GM21423 (cell line): ENCODE data around the gene ZNF775.
A peak's percentile ranks its signal among the peaks of the same experiment; 100 is the strongest.

ENCODE experiments used
- ATAC-seq: cut with Tn5 transposase; IDR thresholded peaks from one replicate; pipeline ENCODE4 v1.9.1; 2021; ENCODE audit warnings: mild to moderate bottlenecking, moderate library complexity; ENCODE audit not compliant: unreplicated experiment

The ZNF775 gene

DNA sequence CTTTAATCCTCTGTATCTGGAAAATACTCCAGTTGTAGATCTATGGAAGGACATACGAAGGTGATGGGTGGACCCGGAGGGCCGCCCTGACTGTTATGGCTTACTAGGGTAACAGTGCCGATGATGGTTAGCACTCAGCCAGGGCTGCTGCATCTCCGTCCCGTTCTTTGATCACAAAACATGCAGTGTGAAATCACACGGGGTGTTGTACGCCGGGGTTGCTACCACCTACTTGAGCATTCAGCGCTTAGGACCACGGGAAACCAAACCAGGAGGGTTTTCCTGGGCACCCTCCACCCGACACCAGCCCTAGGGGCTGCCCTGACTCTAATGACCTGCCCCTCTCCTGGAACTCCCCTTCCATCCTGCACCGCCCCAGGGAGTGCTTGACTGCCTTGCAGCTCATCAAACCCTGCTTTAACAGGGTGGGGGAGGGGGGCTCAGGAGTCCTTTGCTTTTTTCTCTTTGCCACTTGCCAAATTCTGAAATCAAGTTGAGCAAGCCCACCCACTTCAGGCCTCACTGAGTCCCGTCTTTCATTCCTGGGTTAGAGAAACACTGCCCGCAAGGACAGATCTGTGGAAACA lies 20.4 kb downstream of the ZNF775 start:
- ATAC-seq: no peak

DNA sequence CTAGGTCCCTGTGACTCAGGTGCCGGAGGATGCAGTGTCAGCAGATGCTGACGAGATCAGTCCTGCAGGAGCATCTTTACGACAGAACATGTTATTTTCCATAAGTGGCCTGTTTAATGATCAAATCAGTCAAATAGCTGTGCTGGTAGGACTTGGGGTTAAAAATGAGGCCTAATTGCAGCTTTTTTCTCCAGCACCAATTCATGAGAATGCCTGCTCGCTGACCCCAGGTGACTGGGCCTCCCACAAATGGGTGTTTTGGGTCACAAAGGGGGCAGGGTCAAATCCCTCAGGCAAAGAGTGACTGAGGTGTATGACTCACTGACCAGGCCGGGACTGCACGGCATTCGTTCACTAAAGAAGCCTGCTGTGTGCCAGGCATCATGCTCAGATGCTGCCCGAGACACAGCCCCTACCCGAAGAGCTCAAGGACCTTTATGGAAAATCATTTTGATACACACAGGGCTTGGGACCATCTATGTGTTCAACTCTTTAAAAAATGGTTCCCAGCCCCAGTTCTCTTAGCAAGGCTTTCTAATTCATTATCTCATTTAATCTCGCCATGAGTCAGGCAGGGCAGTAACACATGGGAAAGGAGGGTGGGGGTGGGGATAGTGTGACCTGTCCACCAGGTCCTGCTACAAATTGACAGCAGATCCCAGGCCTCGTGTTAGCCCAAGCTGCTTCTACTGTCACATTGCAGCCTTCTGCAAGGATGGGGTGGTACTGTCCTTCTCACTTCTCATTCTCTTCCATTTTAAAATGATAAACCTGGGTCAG lies 21.1 kb downstream of the ZNF775 start:
- no peak for ATAC-seq

DNA sequence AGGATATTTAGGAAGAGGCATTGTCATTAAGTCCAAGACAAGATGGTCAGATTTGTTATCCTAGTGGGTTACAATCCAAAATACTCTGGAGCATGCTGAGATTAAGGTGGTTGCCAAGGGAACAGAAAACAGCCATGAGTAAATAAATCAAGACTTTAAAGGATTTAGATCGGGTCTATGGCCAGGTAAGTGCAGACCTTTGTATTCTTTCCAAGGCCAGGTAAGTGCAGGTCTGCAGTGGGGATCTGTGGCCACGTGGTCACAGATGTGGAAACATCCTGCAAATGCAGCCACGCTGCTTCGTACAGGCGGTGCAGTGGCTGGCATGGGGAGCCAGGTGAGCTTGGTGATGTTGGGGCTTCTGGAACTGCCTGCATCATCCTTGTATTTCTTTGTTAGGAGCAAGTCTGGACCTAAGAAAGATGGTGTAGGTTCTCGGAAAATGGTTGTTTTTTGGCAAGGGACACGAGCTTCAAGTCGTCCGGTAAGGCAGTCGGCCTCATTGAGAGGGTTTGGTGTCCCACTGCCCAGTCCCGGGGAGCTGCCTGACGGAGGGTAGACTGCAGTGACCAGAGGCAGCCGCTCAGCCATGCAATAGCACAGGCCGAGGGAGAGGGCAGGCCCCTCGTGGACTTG lies 21.8 kb downstream of the ZNF775 start:
- no peak for ATAC-seq

DNA sequence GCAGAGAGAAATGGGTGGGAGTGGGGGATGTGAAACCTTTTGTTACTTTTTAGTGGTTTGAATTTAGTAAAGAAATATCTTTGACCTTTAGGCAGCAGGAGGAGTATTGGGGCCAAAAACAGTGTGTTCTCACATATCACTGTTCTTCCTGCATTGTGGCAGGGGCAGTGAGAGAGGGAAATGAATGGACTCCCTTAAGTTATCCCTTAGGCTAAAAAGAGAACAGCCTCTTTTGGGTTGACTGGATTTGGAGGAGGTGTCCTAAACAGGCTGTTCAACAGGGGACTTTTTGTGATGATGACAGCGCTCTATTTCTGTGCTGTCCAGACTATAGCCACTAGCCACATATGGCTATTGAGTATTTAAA lies 22.3 kb downstream of the ZNF775 start:
- ATAC-seq: no peak

DNA sequence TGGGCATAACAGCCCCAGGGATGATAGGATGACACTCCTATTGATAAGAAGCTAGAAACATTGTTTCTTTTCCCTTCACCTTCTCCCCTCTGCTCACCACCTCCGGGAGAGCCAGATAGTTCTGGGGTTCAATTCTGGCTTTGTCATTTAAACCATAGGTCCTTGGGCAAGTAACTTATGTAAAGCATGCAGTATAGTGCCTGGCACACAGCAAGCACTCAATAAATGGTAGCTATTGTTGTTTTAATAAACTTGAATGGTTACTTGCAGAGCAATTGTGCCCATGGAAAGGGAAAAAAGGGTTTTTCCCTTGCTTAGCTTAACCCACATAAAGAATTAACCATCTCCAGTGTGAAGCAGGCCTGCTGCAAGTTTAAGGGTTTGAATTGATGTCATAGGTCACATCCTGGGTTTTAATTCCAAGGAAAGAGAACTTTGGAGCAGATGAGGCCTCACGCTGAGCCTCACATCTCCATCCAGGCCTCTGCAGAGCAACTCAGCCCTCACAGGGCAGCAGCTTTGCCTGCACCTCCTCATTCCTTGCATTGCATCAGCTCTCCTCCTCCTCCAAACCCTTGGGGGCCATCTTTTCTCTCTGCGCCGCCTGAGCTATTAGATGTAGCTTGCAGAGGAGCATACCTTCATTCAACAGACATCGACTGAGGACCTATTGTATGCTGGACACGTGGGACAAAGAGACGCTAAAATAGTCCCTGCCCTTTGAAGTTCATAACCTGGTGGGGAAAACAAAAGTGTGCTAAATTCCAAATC lies 22.9 kb downstream of the ZNF775 start:
- ATAC-seq: no peak

DNA sequence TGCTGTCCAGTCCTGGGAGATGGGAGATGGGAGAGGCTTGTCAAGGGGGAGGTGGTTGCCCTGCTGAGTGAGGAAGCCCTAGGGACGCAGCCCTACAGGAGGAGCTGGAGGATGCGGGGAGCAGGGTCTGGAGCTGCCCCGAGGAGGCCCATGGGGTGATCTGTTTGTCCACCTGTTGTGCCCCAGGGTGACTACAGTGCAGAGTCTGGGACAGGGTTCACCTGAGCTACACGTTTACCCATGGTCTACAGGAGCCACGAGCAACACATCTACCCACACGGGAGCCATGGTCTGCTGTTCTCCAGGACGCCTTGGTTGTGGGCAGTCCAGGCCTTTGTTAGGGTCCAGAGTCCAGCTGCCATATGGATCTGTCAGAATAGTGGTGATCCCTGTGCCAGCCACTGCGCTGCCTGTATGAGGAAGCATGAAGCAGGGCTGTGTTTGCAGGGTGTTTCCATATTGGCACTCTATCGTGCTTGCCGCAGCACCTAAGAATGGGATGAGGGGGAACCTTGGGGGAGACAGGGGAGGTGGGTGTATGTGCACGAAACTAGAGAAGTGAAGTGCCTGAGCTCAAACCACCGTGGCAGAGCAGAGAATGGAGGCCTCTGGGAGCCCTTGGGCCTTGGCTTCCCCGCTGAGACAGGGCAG lies 23.7 kb downstream of the ZNF775 start:
- no peak for ATAC-seq

DNA sequence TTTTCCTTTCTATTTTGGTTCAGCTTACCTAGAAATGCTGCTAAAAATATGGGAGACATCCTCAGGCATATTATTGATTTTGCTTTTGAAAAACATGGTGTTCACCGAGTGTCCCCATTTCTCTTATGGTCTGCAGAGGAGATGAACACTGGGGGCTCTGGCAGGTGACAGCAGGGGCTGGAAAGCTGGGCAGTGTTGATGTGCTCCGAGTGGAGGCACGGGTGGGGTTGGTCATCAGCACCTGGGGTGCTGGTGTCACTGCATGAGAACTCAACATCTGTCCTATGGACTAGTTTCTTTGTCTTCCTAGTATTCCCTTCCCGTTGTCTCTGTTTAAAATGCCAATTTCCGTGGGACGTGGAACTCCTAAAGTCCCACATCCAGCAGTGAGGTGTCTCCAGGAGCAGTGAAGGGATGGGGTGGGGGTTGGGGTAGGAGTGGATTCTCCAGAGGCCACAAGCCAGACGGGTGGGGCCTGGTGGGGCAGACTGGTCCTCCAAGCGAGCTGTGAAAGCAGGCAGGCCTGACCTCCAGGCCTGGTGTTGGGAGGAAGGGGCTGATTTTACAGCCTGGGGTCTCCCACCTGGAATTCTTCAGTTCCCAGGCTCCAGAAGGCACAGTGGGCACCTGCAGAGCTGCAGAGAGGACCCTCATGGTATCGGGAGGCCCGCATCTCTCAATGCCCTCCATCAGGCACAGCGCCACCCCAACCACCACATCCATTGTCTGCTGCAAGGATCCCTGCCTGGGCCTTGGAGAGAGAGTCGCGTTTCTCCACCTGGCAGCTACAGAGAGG lies 24.4 kb downstream of the ZNF775 start:
- no peak for ATAC-seq

DNA sequence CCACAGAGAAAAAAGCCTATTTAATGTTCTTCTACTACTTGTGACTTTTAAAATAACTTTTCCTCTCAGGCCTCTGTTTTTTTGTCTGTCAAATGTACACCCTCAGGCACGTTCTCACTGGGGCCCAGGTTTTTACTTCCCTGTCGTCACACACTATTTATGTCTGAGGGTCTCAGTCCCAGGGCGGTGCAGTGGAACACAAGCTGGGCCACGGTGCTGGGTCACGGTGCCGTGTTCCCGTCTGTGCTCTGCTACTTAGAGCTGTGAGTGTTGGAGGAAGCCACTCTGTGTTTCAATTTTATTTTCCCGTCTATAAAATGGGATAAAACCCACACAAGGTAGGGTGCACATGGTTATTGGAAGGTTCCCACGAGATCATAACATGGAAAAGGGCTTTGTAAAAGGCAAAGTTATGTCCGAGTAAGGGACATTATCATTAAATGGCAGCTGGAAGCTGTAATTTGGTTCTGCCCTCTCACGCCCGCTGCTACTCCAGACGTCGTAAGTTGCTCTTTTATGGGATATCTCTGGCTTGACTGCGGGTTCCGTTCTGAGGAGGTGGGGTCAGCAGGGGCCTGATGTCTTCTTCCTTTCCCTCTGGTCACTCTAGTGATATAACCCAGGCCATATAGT lies 25.2 kb downstream of the ZNF775 start:
- ATAC-seq: no peak

DNA sequence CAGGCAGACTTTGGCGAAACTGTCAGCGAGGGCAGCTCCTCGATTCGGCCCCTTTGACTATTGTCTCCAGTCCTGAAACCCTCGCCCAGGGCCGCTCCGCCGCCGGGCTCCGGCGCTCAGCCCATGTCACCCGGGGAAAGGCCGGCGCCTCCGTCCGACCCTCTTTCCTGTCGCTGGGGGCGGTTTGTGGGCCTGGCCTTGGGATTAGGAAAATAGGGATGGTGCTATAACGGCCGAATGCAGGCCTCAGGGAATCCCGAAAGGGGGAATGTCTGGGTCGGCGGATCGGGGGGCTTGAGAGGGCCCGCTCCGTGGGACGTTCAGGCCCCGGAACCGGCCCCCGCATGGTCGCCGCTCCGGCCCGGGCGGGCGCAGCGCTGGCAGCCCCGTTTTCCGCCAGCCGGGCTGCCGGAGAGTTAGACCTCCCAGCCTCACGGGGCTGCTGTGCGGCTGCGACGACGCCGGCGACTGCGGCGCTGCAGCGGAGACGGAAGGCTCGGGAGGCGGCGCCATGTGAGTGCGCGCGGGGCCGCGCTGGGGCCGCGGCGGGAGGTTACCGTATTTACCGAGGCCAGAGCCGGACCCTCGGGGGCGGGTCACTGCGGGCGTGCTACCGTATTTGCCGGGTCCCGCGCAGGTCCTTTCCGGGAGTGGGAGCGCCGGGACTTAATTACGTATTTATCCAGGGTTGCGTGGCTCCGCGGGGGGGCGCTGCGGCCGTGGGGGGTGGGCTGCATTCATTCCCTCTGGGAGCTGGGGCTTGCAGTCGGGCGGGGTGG lies 25.9 kb downstream of the ZNF775 start:
- ATAC-seq: peak; percentile 36

DNA sequence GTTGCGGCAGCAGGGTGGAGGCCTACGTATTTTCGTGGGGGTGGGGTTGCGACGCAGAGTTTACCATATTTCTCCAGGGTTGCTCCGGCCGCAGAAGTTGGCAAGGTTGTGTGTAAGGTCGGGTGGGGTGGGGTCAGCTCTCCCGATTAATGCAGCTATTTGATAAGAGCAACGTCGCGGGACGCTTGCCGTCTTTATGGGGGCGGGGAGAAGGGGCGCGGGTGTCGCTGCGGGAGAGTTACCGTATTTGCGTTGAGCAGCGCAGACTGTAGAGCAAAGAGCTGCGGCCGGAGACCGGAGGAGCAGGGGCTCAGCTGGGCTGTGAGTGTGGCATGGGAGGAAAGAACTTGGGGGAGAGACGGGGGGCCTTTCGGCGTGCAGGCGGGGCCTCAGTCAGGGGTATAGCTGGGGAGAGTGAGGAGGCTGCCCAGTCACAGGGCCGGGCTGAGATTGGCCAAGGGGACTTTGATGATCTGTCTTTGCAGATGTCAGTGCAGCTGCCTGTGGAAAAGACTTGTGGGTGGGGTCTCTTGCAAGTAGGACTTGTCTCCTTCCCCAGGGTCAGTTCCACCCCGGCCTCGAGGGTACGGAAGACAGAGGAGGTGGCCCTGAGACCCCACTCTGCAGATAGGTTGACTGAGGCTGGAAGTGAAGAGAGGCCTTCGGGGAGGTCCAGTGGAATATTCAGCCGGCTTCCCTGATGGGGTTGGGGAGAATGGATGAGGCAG lies 26.6 kb downstream of the ZNF775 start:
- ATAC-seq: no peak

DNA sequence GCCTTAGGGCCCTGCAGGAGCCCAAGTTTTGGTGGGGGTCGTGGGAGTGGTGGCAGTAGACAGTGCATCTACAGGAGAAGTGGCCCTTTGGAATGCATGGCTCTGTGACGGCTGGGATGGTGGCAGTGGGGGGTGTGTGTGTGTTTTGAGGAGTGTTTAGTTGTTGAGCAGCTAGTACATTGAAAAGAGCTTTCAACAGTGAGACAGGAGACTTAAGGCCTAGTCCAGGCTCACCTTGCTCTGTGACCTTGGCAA lies 27.1 kb downstream of the ZNF775 start:
- ATAC-seq: no peak

DNA sequence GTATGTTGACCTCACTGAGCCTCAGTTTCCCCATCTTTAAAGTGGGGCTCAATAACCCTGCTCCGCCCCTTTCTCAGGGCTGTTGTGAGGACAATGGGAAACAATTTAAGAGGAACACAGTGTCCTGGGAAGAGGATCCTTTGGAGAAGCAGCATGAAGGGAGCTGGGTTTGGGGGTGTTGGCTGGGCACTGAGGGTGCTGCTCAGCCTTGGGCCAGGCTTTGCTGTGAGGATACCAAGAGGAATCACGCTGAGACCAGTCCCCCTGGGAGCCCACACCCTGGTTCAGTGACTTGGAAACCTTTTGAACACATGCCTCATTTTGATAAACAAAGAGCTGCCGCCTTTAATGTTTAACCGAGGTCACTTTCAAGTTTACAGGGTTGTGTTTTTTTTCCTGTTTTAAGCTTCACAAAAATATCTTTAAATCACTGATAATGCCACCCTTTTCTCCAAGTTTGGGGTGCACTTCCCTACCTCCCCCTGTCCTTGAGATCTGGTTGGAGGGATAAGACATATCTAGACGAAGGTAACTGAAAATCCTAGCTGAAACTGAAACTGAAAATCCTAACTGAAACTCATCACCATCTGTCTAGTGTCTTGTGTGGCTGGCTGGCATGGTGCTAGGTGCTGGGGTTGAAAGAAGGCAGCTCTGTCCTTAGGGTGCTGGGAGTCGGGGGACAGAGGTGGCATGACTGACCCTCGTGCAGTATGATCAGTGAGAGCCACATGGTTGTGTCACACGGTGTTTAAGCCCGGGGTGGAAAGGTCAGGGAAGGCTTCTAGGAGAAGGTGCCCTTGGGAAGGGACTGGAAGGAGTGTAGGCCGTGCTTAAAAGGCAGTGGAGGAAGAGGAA lies 27.7 kb downstream of the ZNF775 start:
- ATAC-seq: peak; percentile 43

DNA sequence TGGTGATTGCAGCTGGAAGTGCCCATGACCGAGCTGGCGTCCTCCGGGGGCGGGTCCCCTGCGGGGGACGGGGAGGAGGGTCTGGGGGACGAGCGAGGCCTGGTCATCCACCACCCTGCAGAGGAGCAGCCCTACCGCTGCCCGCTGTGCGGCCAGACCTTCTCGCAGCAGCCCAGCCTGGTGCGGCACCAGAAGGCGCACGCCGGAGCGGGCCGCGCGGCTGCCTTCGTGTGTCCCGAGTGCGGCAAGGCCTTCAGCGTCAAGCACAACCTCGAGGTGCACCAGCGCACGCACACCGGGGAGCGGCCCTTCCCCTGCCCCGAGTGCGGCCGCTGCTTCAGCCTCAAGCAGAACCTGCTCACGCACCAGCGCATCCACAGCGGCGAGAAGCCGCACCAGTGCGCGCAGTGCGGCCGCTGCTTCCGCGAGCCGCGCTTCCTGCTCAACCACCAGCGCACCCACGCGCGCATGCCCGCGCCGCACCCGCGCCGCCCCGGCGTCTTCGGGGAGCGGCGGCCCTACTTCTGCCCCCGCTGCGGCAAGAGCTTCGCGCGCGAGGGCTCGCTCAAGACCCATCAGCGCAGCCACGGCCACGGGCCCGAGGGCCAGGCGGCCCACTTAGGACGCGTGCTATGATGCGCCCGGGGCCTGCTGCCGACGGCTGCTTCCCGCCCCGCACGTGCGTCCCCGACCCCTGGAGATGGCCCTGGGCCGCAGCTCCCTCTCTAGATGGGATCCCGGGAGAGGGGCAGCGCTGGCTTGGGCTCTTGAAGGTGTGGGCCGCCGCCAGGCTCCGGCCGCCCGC lies 28.7 kb downstream of the ZNF775 start:
- ATAC-seq: no peak

DNA sequence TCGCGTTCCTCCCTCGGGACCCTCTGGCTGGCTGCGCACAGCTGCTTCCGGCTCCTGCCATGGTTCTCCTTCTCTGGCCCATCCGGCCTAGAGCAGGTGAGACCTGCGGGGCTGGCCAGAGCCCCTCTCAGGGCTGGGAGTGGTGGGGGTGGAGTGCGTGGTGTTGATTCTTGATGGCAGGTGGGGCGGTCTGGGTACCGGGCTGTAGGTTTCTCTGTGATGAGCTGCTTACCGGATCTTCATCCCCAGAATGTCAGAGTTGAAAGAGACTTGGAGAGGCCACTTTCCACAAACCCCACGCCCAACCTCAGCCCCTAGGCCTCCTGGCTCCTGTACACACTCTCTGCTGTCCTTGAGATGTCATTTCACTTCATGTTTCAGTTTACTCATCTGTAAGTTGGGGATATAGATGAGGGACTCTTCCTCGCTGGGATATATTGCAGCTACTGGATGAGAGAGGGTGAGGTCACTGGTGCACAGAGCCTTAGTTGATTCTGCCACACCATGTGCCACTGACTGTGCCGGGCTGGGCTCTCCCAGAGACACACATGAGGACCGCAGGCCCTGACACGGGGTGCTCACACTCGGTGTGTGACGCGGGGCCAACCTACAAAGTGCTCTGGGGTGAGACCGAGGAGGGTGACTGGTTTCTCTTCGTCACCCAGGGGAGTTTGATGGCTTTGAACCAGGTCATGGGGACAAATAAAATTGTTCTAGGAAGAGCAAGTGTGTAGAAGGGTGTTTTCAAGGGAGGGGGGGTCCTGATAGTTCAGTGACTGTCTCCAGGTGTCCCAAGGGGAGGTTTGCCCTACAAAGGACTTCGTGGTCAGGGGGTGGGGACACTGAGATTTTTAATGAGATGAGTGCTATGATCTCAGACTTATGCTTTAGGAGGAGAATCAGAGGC lies 29.5 kb downstream of the ZNF775 start:
- ATAC-seq: peak; percentile 41

DNA sequence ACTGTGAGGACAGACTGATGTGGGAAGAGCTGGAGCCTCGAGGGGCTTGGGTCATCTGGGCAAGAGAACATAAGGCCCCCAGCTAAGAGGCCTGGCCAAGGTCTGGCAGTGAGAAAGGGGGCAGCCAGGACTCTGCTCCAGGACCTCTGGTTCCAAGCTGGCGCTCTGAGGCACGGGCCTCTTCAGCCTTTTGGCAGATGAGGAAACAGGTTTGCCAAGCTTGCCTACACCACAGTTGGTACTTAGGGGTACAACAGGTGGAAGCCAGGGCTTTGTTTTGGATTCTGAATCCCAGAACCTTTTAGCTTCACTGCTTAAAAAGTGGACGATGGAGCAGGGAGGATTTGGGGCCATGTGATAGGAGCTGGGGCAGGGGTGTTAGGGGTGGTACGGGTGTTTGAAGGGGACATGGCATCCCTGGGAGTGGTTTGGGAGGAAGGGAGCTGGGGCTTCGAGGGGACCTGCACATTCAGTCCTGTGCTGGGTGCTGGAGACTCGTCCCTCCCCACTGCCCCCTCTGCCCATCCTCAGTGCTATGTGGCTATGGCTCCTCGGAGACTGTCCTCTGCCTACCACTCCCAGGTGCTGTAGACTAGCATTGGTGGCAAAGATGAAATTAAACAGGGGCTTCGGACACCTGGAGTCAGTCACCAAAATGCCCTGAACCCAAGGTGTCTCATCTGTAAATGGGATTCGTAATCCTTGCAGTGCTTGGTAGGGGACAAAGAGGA lies 30.3 kb downstream of the ZNF775 start:
- no peak for ATAC-seq
